Stimulated activated CD8-positive, alpha-beta memory T cell treated with anti-CD3 and anti-CD28 coated beads, Interleukin-15, amount 100 ng/mL, for 4 hours (primary cell): ENCODE measurements around the gene NTM.

Source experiments
- DNase-seq, 2 donors: peaks; one replicate each; pipeline ENCODE4 v3.0.0-alpha.2; 2020; ENCODE audit warnings: low read depth in 2 of 2

Gene NTM

GRCh38 chr11:131767421-131767820, 397.0 kb downstream of the NTM start:
- no peak for DNase-seq

GRCh38 chr11:131770801-131771200, 400.4 kb downstream of the NTM start:
- no peak for DNase-seq

GRCh38 chr11:131771471-131771870, 401.1 kb downstream of the NTM start:
- no peak for DNase-seq

GRCh38 chr11:131773626-131774025, 403.2 kb downstream of the NTM start:
- DNase-seq: no peak

- no peak for DNase-seq
Measured at GRCh38 chr11:131776211-131776610, 405.8 kb downstream of the NTM start.

- no peak for DNase-seq
Measured at GRCh38 chr11:131785801-131786200, 415.4 kb downstream of the NTM start.

GRCh38 chr11:131787119-131787518, 416.7 kb downstream of the NTM start:
- DNase-seq: no peak

- DNase-seq: no peak
Measured at GRCh38 chr11:131790586-131790985, 420.2 kb downstream of the NTM start.

- no peak for DNase-seq
Measured at GRCh38 chr11:131792243-131792642, 421.8 kb downstream of the NTM start.

- no peak for DNase-seq
Measured at GRCh38 chr11:131796089-131796488, 425.7 kb downstream of the NTM start.

GRCh38 chr11:131796541-131796940, 426.1 kb downstream of the NTM start:
- no peak for DNase-seq

- no peak for DNase-seq
Measured at GRCh38 chr11:131800452-131800851, 430.0 kb downstream of the NTM start.

GRCh38 chr11:131802440-131803115, 432.2 kb downstream of the NTM start:
- no peak for DNase-seq

GRCh38 chr11:131807876-131808275, 437.5 kb downstream of the NTM start:
- DNase-seq: no peak

GRCh38 chr11:131808470-131808869, 438.1 kb downstream of the NTM start:
- no peak for DNase-seq

- DNase-seq: no peak
Measured at GRCh38 chr11:131809203-131809918, 438.9 kb downstream of the NTM start.

GRCh38 chr11:131810541-131810940, 440.1 kb downstream of the NTM start:
- no peak for DNase-seq

GRCh38 chr11:131811383-131811782, 441.0 kb downstream of the NTM start:
- DNase-seq: no peak

- no peak for DNase-seq
Measured at GRCh38 chr11:131814108-131814507, 443.7 kb downstream of the NTM start.

GRCh38 chr11:131815590-131815989, 445.2 kb downstream of the NTM start:
- DNase-seq: no peak

GRCh38 chr11:131816051-131816450, 445.6 kb downstream of the NTM start:
- no peak for DNase-seq

- no peak for DNase-seq
Measured at GRCh38 chr11:131817687-131818188, 447.3 kb downstream of the NTM start.

GRCh38 chr11:131819865-131820264, 449.4 kb downstream of the NTM start:
- no peak for DNase-seq
